GM12891 (cell line): Measurements from ENCODE around the gene DTX2.
"Not testable (repeated sequence)": the region's sequence is repeated elsewhere in the genome, so short reads cannot be mapped to it uniquely, and the experiment has no call there.

ENCODE experiments used
- POLR2A ChIP-seq: IDR thresholded peaks from 2 replicates; pipeline ENCODE4 v1.6.1; 2011; ENCODE audit warnings: low read depth, low read length, control low read depth
- POLR2AphosphoS5 ChIP-seq: IDR thresholded peaks from 2 replicates; pipeline ENCODE4 v1.6.1; 2011; ENCODE audit warnings: low read depth, low read length, control low read depth
- SPI1 ChIP-seq: IDR thresholded peaks from 2 replicates; pipeline ENCODE4 v1.6.1; 2011; ENCODE audit warnings: low read depth, low read length, control low read depth

GRCh38 chr7:76482660-76483059 lies 21.2 kb downstream of the DTX2 start:
- TF ChIP-seq SPI1, POLR2AphosphoS5, POLR2A: not testable (repeated sequence)
